K562 (cell line): Measurements from ENCODE around the gene CFDP1. TPM values are rescaled to one million over a fixed set of nuclear protein-coding genes. Genes with fewer than 3 reads are reported as not detected.

Experiments
- ATF7 ChIP-seq: fragments of 450-650 bp; IDR thresholded peaks from 2 replicates; pipeline ENCODE4 v1.7.1; 2014; ENCODE audit warnings: mild to moderate bottlenecking, moderate library complexity
- CTCF ChIP-seq, 3 experiments: IDR thresholded peaks in 2 of 3; conservative IDR thresholded peaks in 1 of 3; 2 replicates each; pipeline ENCODE4 v1.5.1; 2011 to 2012; ENCODE audit warnings: low read length in 3 of 3, mild to moderate bottlenecking in 3 of 3, control low read depth in 2 of 3, improper control_type of control experiment in 1 of 3, inconsistent platforms in 1 of 3, low read depth in 1 of 3, mixed read lengths in 1 of 3, moderate library complexity in 1 of 3; ENCODE audit not compliant: insufficient read depth in 2 of 3
- DPF2 ChIP-seq: fragments of 450-650 bp; IDR thresholded peaks from 2 replicates; pipeline ENCODE4 v1.6.1; 2016
- FOXO4 ChIP-seq: fragments of 450-650 bp; formaldehyde crosslinking; IDR thresholded peaks from 2 replicates; pipeline ENCODE4 v1.4.0; 2020; ENCODE audit warnings: mild to moderate bottlenecking, moderate library complexity
- FOXP1 ChIP-seq: sonication (generic); formaldehyde crosslinking; IDR thresholded peaks from 2 replicates; pipeline ENCODE4 v1.8.0; 2022; ENCODE audit warnings: mild to moderate bottlenecking, missing genetic modification reagents
- HLTF ChIP-seq: fragments of 450-650 bp; IDR thresholded peaks from 2 replicates; pipeline ENCODE4 v1.6.1; 2016
- KAT7 ChIP-seq: sonication (generic); formaldehyde crosslinking; IDR thresholded peaks from 2 replicates; pipeline ENCODE4 v1.8.0; 2022; ENCODE audit warnings: missing genetic modification reagents, mild to moderate bottlenecking, borderline replicate concordance
- KLF1 ChIP-seq: fragments of 450-650 bp; IDR thresholded peaks from 2 replicates; pipeline ENCODE4 v1.6.1; 2016; ENCODE audit warnings: missing genetic modification characterization, missing compliant biosample characterization
- MTA2 ChIP-seq: fragments of 450-650 bp; IDR thresholded peaks from 2 replicates; pipeline ENCODE4 v1.6.1; 2016; ENCODE audit warnings: low read depth
- POLR2AphosphoS5 ChIP-seq: IDR thresholded peaks from 2 replicates; pipeline ENCODE4 v1.6.1; 2011; ENCODE audit warnings: mild to moderate bottlenecking, low read depth, low read length, moderate library complexity; ENCODE audit not compliant: control insufficient read depth, insufficient read depth
- SMC3 ChIP-seq: conservative IDR thresholded peaks from 2 replicates; pipeline ENCODE4 v1.6.1; 2011; ENCODE audit warnings: low read depth, low read length, improper control_type of control experiment; ENCODE audit not compliant: insufficient read depth
- SNIP1 ChIP-seq: fragments of 450-650 bp; IDR thresholded peaks from 2 replicates; pipeline ENCODE4 v1.7.1; 2017; ENCODE audit warnings: low read depth, mild to moderate bottlenecking
- ZC3H4 ChIP-seq: sonication (generic); formaldehyde crosslinking; IDR thresholded peaks from 2 replicates; pipeline ENCODE4 v1.9.0; 2021; ENCODE audit warnings: missing genetic modification reagents, borderline replicate concordance
- ZNF311 ChIP-seq: fragments of 250-450 bp; sonication (Bioruptor Pico); IDR thresholded peaks from 2 replicates; pipeline ENCODE4 v1.4.0; 2020; ENCODE audit warnings: mild to moderate bottlenecking, moderate library complexity
- ZNF407 ChIP-seq: fragments of 450-650 bp; IDR thresholded peaks from 2 replicates; pipeline ENCODE4 v1.6.1; 2016; ENCODE audit warnings: low read depth
- ZNF551 ChIP-seq: fragments of 250-450 bp; sonication (Bioruptor Pico); IDR thresholded peaks from 2 replicates; pipeline ENCODE4 v1.5.0; 2021; ENCODE audit warnings: mild to moderate bottlenecking, moderate library complexity
- ZNF766 ChIP-seq: fragments of 200-800 bp; sonication (Bioruptor generic); conservative IDR thresholded peaks from 2 replicates; pipeline ENCODE4 v1.6.1; 2016; ENCODE audit warnings: missing genetic modification characterization, missing compliant biosample characterization
- polyA plus RNA-seq, 8 experiments: library from polyadenylated mRNA; depleted of rRNA in 4 of 8; stranded (reverse) in 5 of 8; unstranded in 3 of 8; fragments of >200 nt; fragmentation: Nextera tagmentation in 2 of 8; fragmentation: Illumina TruSeq in 1 of 8; extraction: Ambion mirVana in 2 of 8; extraction: Trizol in 1 of 8; gene quantifications; 2 replicates each; pipeline versions ENCODE4 v1.2.1 to v1.2.3, GENCODE V29; 2011 to 2014; ENCODE audit warnings: inconsistent platforms in 1 of 8, missing spikeins in 1 of 8
- total RNA-seq, 7 experiments: library from RNA; depleted of rRNA in 6 of 7; stranded (reverse); fragments of >200 nt in 6 of 7; fragmentation: Illumina TruSeq in 2 of 7; extraction: Trizol in 2 of 7; gene quantifications; 2 replicates each; pipeline versions ENCODE4 v1.2.1 to v1.2.3, GENCODE V29; 2011 to 2021; ENCODE audit warnings: low replicate concordance in 1 of 7

The CFDP1 gene
- total and polyA plus RNA-seq, 9 of the 15 experiments (the other 6 are each of a cell fraction or from before 2014, with no cell fraction given), result 31.5 to 78.4 (median 61.7) TPM

GRCh38 chr16:75420987-75421819 is 12.1 kb downstream of the CFDP1 start (continued):
- no peak for TF ChIP-seq CTCF (IDR thresholded peaks at IDR 0.05 in 2 of 3, conservative IDR thresholded peaks at IDR 0.05 in 1 of 3; ENCODE audit: insufficient read depth in 2 of 3, low read depth in 1 of 3, low read length in 3 of 3)
- TF ChIP-seq POLR2AphosphoS5, result peak; percentile 27; the same call in 1 of the 2 replicates
- TF ChIP-seq HLTF, result no peak
- no peak for TF ChIP-seq ZC3H4
- no peak for TF ChIP-seq KAT7 (CRISPR knock-in tag)
- TF ChIP-seq DPF2, result no peak
- no peak for TF ChIP-seq SMC3
- TF ChIP-seq ZNF551 (CRISPR knock-in tag), result no peak
- no peak for TF ChIP-seq FOXP1 (CRISPR knock-in tag)
- TF ChIP-seq KLF1, result no peak
- no peak for TF ChIP-seq ZNF407
- TF ChIP-seq SNIP1, result no peak
- 0 out of 2 replicates have a peak, but pooled peaks have one; percentile 46 for TF ChIP-seq ZNF766 (CRISPR knock-in tag)
- no peak for TF ChIP-seq ZNF311 (CRISPR knock-in tag)
- TF ChIP-seq ATF7, result no peak
- TF ChIP-seq FOXO4 (CRISPR knock-in tag), result no peak
- no peak for TF ChIP-seq MTA2
